Testis (tissue), 3 donors: ENCODE data around the gene TRIM21. TPM values are rescaled to one million over a fixed set of nuclear protein-coding genes. Genes with fewer than 3 reads are reported as not detected.
"Not testable (repeated sequence)": the region's sequence is repeated elsewhere in the genome, so short reads cannot be mapped to it uniquely, and the experiment has no call there.

Experiments
- DNase-seq: peaks from one replicate; pipeline ENCODE4 v3.0.0-alpha.2; 2019
- H3K27ac ChIP-seq, 2 donors: fragments of 200-600 bp; sonication (generic); one replicate each; pipeline ENCODE4 v1.5.1; 2019
- H3K27me3 ChIP-seq: fragments of 200-600 bp; sonication (generic); one replicate; pipeline ENCODE4 v1.5.1; 2019
- H3K36me3 ChIP-seq: fragments of 200-600 bp; sonication (generic); one replicate; pipeline ENCODE4 v1.5.1; 2017; ENCODE audit warnings: low read depth; ENCODE audit errors: missing control alignments
- H3K4me1 ChIP-seq: fragments of 200-600 bp; sonication (generic); one replicate; pipeline ENCODE4 v1.5.1; 2019
- H3K4me3 ChIP-seq, 2 donors: fragments of 200-600 bp; sonication (generic); one replicate each; pipeline ENCODE4 v1.5.1; 2017 to 2019
- H3K9me3 ChIP-seq: fragments of 200-600 bp; sonication (generic); one replicate; pipeline ENCODE4 v1.5.1; 2017
- CTCF ChIP-seq, 3 experiments: fragments of 450-650 bp in 2 of 3; fragments of 200-600 bp in 1 of 3; sonication (generic) in 1 of 3; IDR thresholded peaks; one replicate each; pipeline ENCODE4 v1.5.1; 2016 to 2019; ENCODE audit warnings: antibody characterized with exemption in 3 of 3, mild to moderate bottlenecking in 2 of 3, moderate library complexity in 1 of 3
- POLR2A ChIP-seq: fragments of 450-650 bp; IDR thresholded peaks from one replicate; pipeline ENCODE4 v1.6.1; 2017; ENCODE audit warnings: antibody characterized with exemption, mild to moderate bottlenecking, moderate library complexity
- WGBS, 2 donors: methylation state at CpG; one replicate each; pipeline ENCODE4 v1.1.5; 2018; 5-methylcytosine and 5-hydroxymethylcytosine counted together
- intact Hi-C: fragments of 100-400 bp; cut with DNase I; formaldehyde crosslinking; loops from one replicate; pipeline ENCODE4 v1.15.1; 2023; ENCODE audit warnings: low total_unique reads
- polyA plus RNA-seq: library from polyadenylated mRNA; stranded (reverse); fragments of 350-450 nt; fragmentation: Illumina TruSeq; extraction: RNeasy Lipid Tissue Mini Kit (QIAGEN cat#74804); gene quantifications from one replicate; pipeline ENCODE4 v1.2.3, GENCODE V29; 2014; ENCODE audit warnings: low read depth, low replicate concordance; ENCODE audit not compliant: insufficient read depth
- total RNA-seq, 2 donors: library from RNA; depleted of rRNA; stranded (reverse); fragments of >200 nt; gene quantifications; one replicate each; pipeline ENCODE4 v1.2.3, GENCODE V29; 2016

Gene TRIM21
- total and polyA plus RNA-seq, 3 donors from 2014 or later = 4.6 to 11.0 (median 8.9) TPM

- Histone ChIP-seq H3K9me3 (no peaks in the 10 kb centered on the region), H3K27ac (no peak overlapping the region), H3K36me3 (no peaks in the 10 kb centered on the region), H3K27me3 (no peaks in the 10 kb centered on the region), H3K4me3 (no peak overlapping the region), H3K4me1 (no peaks in the 10 kb centered on the region)
- WGBS, 2 donors = 81 to 86% methylated on average over 5 of the region's 5 CpGs
- intact Hi-C loops = no loop called here
- DNase-seq = no peak
- no peak for TF ChIP-seq CTCF (IDR thresholded peaks at IDR 0.05)
- TF ChIP-seq POLR2A = no peak
Observed at GRCh38 chr11:4375431-4376140, 17.9 kb downstream of the TRIM21 start.

GRCh38 chr11:4370166-4370565, 23.3 kb downstream of the TRIM21 start:
- Histone ChIP-seq H3K4me3 (no peak overlapping the region), H3K36me3 (no peaks in the 10 kb centered on the region), H3K27me3 (no peaks in the 10 kb centered on the region), H3K9me3 (no peaks in the 10 kb centered on the region), H3K4me1 (no peaks in the 10 kb centered on the region), H3K27ac (no peak overlapping the region)
- intact Hi-C loops = no loop called here
- TF ChIP-seq CTCF (IDR thresholded peaks at IDR 0.05) (no peak), POLR2A (no peak)
- no peak for DNase-seq
- WGBS, 2 donors = 62 to 75% methylated on average over 3 of the region's 3 CpGs

GRCh38 chr11:4368286-4368685, 25.2 kb downstream of the TRIM21 start, which contains the start of gene OR52B4:
TSS of gene OR52B4 (minus strand) at chr11:4368386. CDS start at chr11:4368295, 91 bp downstream.
- Histone ChIP-seq H3K4me1 (no peaks in the 10 kb centered on the region), H3K4me3 (no peak within 1 kb of the TSS), H3K9me3 (no peaks in the 10 kb centered on the region), H3K27ac (no peak within 1 kb of the TSS), H3K36me3 (no peaks in the 10 kb centered on the region), H3K27me3 (no peaks in the 10 kb centered on the region)
- 84 to 91% methylated on average over 4 of the region's 4 CpGs for WGBS, 2 donors
- no peak for DNase-seq
- intact Hi-C loops = no loop called here
- no peak for TF ChIP-seq POLR2A
- no peak for TF ChIP-seq CTCF (IDR thresholded peaks at IDR 0.05)

- H3K27me3 ChIP-seq, H3K27ac ChIP-seq, H3K36me3 ChIP-seq, intact Hi-C loops, H3K4me3 ChIP-seq, DNase-seq, H3K9me3 ChIP-seq, H3K4me1 ChIP-seq: not testable (repeated sequence)
- no CpG with 5 or more reads among the region's 5 CpGs for WGBS, 2 donors
Observed at GRCh38 chr11:4348142-4348541, 45.4 kb downstream of the TRIM21 start.

GRCh38 chr11:4345366-4345765, 48.1 kb downstream of the TRIM21 start:
- WGBS, 2 donors = 45 to 82% methylated on average over 1 to 2 of the region's 2 CpGs

More at GRCh38 chr11:4345366-4345765, 48.1 kb downstream of the TRIM21 start:
- intact Hi-C loops, H3K9me3 ChIP-seq, H3K27me3 ChIP-seq, H3K4me1 ChIP-seq, H3K36me3 ChIP-seq, H3K27ac ChIP-seq, H3K4me3 ChIP-seq, DNase-seq: not testable (repeated sequence)

Other genes starting within 250 kb of the TRIM21 start
- gene OR52B4, start 25.3 kb downstream of the TRIM21 start, total RNA-seq = not detected
- gene OR52B4, start 25.3 kb downstream of the TRIM21 start, polyA plus RNA-seq = not detected
- not detected for gene OR52K2, start 55.6 kb upstream of the TRIM21 start, total RNA-seq
- not detected for gene OR52K2, start 55.6 kb upstream of the TRIM21 start, polyA plus RNA-seq
- gene OR52K1, start 88.9 kb upstream of the TRIM21 start, total RNA-seq = under 1 TPM; 0.43 to 0.47 TPM
- gene OR52K1, start 88.9 kb upstream of the TRIM21 start, polyA plus RNA-seq = not detected
- not detected for gene OR52M1, start 151.5 kb upstream of the TRIM21 start, total RNA-seq
- not detected for gene OR52M1, start 151.5 kb upstream of the TRIM21 start, polyA plus RNA-seq
- gene OR52I2, start 188.0 kb upstream of the TRIM21 start, total RNA-seq = under 1 TPM in 1 of 2 donors, not detected in 1; 0.31 TPM
- gene OR52I2, start 188.0 kb upstream of the TRIM21 start, polyA plus RNA-seq = not detected
- not detected for gene OR52I1, start 200.3 kb upstream of the TRIM21 start, total RNA-seq
- not detected for gene OR52I1, start 200.3 kb upstream of the TRIM21 start, polyA plus RNA-seq
- 10 to 100 TPM; 20.5 to 20.8 TPM for gene TRIM68, start 214.5 kb upstream of the TRIM21 start, total RNA-seq
- gene TRIM68, start 214.5 kb upstream of the TRIM21 start, polyA plus RNA-seq = 16.4 TPM
- gene OR51D1, start 243.8 kb upstream of the TRIM21 start, total RNA-seq = under 1 TPM in 1 of 2 donors, not detected in 1; 0.63 TPM
- not detected for gene OR51D1, start 243.8 kb upstream of the TRIM21 start, polyA plus RNA-seq